Neural cell (in vitro differentiated cells): Measurements from ENCODE around the gene HSD17B13.

ENCODE experiments used
- CTCF ChIP-seq: fragments of 450-650 bp; IDR thresholded peaks from 2 replicates; pipeline ENCODE4 v1.5.1; 2014; ENCODE audit warnings: antibody characterized with exemption, mild to moderate bottlenecking, moderate library complexity; ENCODE audit not compliant: poor library complexity, severe bottlenecking
- EP300 ChIP-seq: fragments of 450-650 bp; conservative IDR thresholded peaks from 2 replicates; pipeline ENCODE4 v1.6.1; 2014; ENCODE audit warnings: antibody characterized with exemption, mild to moderate bottlenecking, moderate library complexity; ENCODE audit not compliant: poor library complexity, severe bottlenecking
- EZH2 ChIP-seq: fragments of 200-600, 300-800 bp; shearing (Covaris generic), sonication (generic); IDR thresholded peaks from 2 replicates; pipeline ENCODE4 v1.6.1; 2014; ENCODE audit warnings: antibody characterized with exemption, low read length, borderline replicate concordance, mild to moderate bottlenecking; ENCODE audit not compliant: insufficient read depth, poor library complexity, severe bottlenecking
- MXI1 ChIP-seq: fragments of 450-650 bp; conservative IDR thresholded peaks from 2 replicates; pipeline ENCODE4 v1.6.1; 2014; ENCODE audit warnings: antibody characterized with exemption, mild to moderate bottlenecking; ENCODE audit not compliant: poor library complexity, severe bottlenecking
- RAD21 ChIP-seq: fragments of 450-650 bp; conservative IDR thresholded peaks from 2 replicates; pipeline ENCODE4 v1.6.1; 2014; ENCODE audit warnings: antibody characterized with exemption, mild to moderate bottlenecking, moderate library complexity
- SMC3 ChIP-seq: fragments of 450-650 bp; conservative IDR thresholded peaks from 2 replicates; pipeline ENCODE4 v1.6.1; 2014; ENCODE audit warnings: antibody characterized with exemption, mild to moderate bottlenecking, moderate library complexity; ENCODE audit not compliant: poor library complexity

GRCh38 chr4:87360338-87360935 is 37.8 kb upstream of the HSD17B13 start:
- TF ChIP-seq MXI1 (no peak), RAD21 (no peak), EZH2 (no peak), EP300 (no peak), SMC3 (no peak), CTCF (no peak)
